ENCODE results near the gene MFSD2A.
A peak's percentile ranks its signal among the peaks of the same experiment; 100 is the strongest.

The MFSD2A gene

GRCh38 chr1:39955547-39956539 is 898 bp downstream of the MFSD2A start:
- peak overlapping the region; percentile 66 to 89 for H3K4me3 ChIP-seq (ENCODE audit: insufficient read depth in 1 of 2, low read depth in 1 of 2, low read length in 2 of 2)
- no peak overlapping the region for H3K18ac ChIP-seq (ENCODE audit: low read depth in 1 of 2, low read length in 2 of 2)
- peak overlapping the region; percentile 87 for H3K9ac ChIP-seq (ENCODE audit: low read length)
- H3K4me2 ChIP-seq (ENCODE audit: low read length, poor library complexity, severe bottlenecking), result peak overlapping the region; percentile 99
- peak overlapping the region; percentile 3 for H4K8ac ChIP-seq (ENCODE audit: low read length)
- H4K91ac ChIP-seq (ENCODE audit: low read length), result no peak overlapping the region
- no peaks in the 10 kb centered on the region for H3K9me3 ChIP-seq (ENCODE audit: control insufficient read depth, low read length)
- H3K27me3 ChIP-seq (ENCODE audit: control insufficient read depth in 1 of 2, insufficient read depth in 1 of 2, low read length in 2 of 2), result no peaks in the 10 kb centered on the region
- H2BK12ac ChIP-seq (ENCODE audit: low read length in 2 of 2), result no peak overlapping the region
- no peak overlapping the region for H3K4ac ChIP-seq (ENCODE audit: low read depth in 1 of 2, low read length in 2 of 2)
- peak overlapping the region; percentile 18 for H2AFZ ChIP-seq (ENCODE audit: low read depth, low read length)
- peaks cover 0 to 16% of the 10 kb centered on the region in 2 experiments for H3K36me3 ChIP-seq (ENCODE audit: control insufficient read depth in 1 of 2, insufficient read depth in 2 of 2, low read depth in 1 of 2, low read length in 2 of 2)
- no peak overlapping the region for H2AK5ac ChIP-seq (ENCODE audit: low read length, severe bottlenecking)
- DNase-seq, result peak; percentile 48
- peak overlapping the region in 1 of 2 experiments; percentile 1 for H3K23ac ChIP-seq (ENCODE audit: low read length in 2 of 2)
- 25% methylated on average over 34 of the region's 36 CpGs for WGBS
- H2BK120ac ChIP-seq (ENCODE audit: low read depth, low read length), result no peak overlapping the region
- no peak overlapping the region for H2BK15ac ChIP-seq (ENCODE audit: low read depth, poor library complexity, severe bottlenecking)
- H3K4me1 ChIP-seq (ENCODE audit: control insufficient read depth, insufficient read depth, low read depth, low read length), result peaks cover 16% of the 10 kb centered on the region
- peak overlapping the region in 1 of 2 experiments; percentile 39 for H3K14ac ChIP-seq (ENCODE audit: low read length in 2 of 2)
- no peak overlapping the region for H2BK5ac ChIP-seq (ENCODE audit: low read depth, low read length, poor library complexity, severe bottlenecking)
- H3K27ac ChIP-seq (ENCODE audit: low read length, poor library complexity, severe bottlenecking), result no peak overlapping the region
- peaks cover 12% of the 10 kb centered on the region for H3K79me1 ChIP-seq (replicated peaks; ENCODE audit: low read length, poor library complexity, severe bottlenecking)

GRCh38 chr1:39957299-39958015 is 2.5 kb downstream of the MFSD2A start:
- Histone ChIP-seq H2BK15ac (ENCODE audit: low read depth, poor library complexity, severe bottlenecking) (no peak overlapping the region), H3K4me3 (ENCODE audit: insufficient read depth in 1 of 2, low read depth in 1 of 2, low read length in 2 of 2) (no peak overlapping the region), H2BK5ac (ENCODE audit: low read depth, low read length, poor library complexity, severe bottlenecking) (no peak overlapping the region), H3K79me1 (replicated peaks; ENCODE audit: low read length, poor library complexity, severe bottlenecking) (peaks cover 12% of the 10 kb centered on the region), H3K36me3 (ENCODE audit: control insufficient read depth in 1 of 2, insufficient read depth in 2 of 2, low read depth in 1 of 2, low read length in 2 of 2) (peaks cover 7 to 21% of the 10 kb centered on the region in 2 experiments), H3K4me2 (ENCODE audit: low read length, poor library complexity, severe bottlenecking) (no peak overlapping the region), H3K27ac (ENCODE audit: low read length, poor library complexity, severe bottlenecking) (no peak overlapping the region), H2BK12ac (ENCODE audit: low read length in 2 of 2) (no peak overlapping the region), H3K9me3 (ENCODE audit: control insufficient read depth, low read length) (no peaks in the 10 kb centered on the region), H3K23ac (ENCODE audit: low read length in 2 of 2) (no peak overlapping the region), H3K18ac (ENCODE audit: low read depth in 1 of 2, low read length in 2 of 2) (no peak overlapping the region), H3K4ac (ENCODE audit: low read depth in 1 of 2, low read length in 2 of 2) (no peak overlapping the region), H3K4me1 (ENCODE audit: control insufficient read depth, insufficient read depth, low read depth, low read length) (peaks cover 16% of the 10 kb centered on the region), H3K9ac (ENCODE audit: low read length) (no peak overlapping the region), H4K8ac (ENCODE audit: low read length) (no peak overlapping the region), H3K14ac (ENCODE audit: low read length in 2 of 2) (no peak overlapping the region), H4K91ac (ENCODE audit: low read length) (no peak overlapping the region), H2AK5ac (ENCODE audit: low read length, severe bottlenecking) (no peak overlapping the region), H2BK120ac (ENCODE audit: low read depth, low read length) (no peak overlapping the region), H3K27me3 (ENCODE audit: control insufficient read depth in 1 of 2, insufficient read depth in 1 of 2, low read length in 2 of 2) (no peaks in the 10 kb centered on the region), H2AFZ (ENCODE audit: low read depth, low read length) (no peak overlapping the region)
- DNase-seq, result no peak
- WGBS, result 98% methylated on average over 3 of the region's 3 CpGs

- Histone ChIP-seq H2BK120ac (ENCODE audit: low read depth, low read length) (no peak overlapping the region), H3K18ac (ENCODE audit: low read depth in 1 of 2, low read length in 2 of 2) (no peak overlapping the region), H3K9ac (ENCODE audit: low read length) (no peak overlapping the region), H2BK12ac (ENCODE audit: low read length in 2 of 2) (no peak overlapping the region), H4K8ac (ENCODE audit: low read length) (no peak overlapping the region), H3K4ac (ENCODE audit: low read depth in 1 of 2, low read length in 2 of 2) (no peak overlapping the region), H3K14ac (ENCODE audit: low read length in 2 of 2) (no peak overlapping the region), H2BK15ac (ENCODE audit: low read depth, poor library complexity, severe bottlenecking) (peak overlapping the region; percentile 56), H3K36me3 (ENCODE audit: control insufficient read depth in 1 of 2, insufficient read depth in 2 of 2, low read depth in 1 of 2, low read length in 2 of 2) (peaks cover 7 to 23% of the 10 kb centered on the region in 2 experiments), H4K91ac (ENCODE audit: low read length) (no peak overlapping the region), H3K79me1 (replicated peaks; ENCODE audit: low read length, poor library complexity, severe bottlenecking) (peaks cover 12% of the 10 kb centered on the region), H3K4me2 (ENCODE audit: low read length, poor library complexity, severe bottlenecking) (no peak overlapping the region), H2BK5ac (ENCODE audit: low read depth, low read length, poor library complexity, severe bottlenecking) (no peak overlapping the region), H3K4me1 (ENCODE audit: control insufficient read depth, insufficient read depth, low read depth, low read length) (peaks cover 16% of the 10 kb centered on the region), H3K27ac (ENCODE audit: low read length, poor library complexity, severe bottlenecking) (no peak overlapping the region), H3K4me3 (ENCODE audit: insufficient read depth in 1 of 2, low read depth in 1 of 2, low read length in 2 of 2) (no peak overlapping the region), H3K27me3 (ENCODE audit: control insufficient read depth in 1 of 2, insufficient read depth in 1 of 2, low read length in 2 of 2) (no peaks in the 10 kb centered on the region), H3K9me3 (ENCODE audit: control insufficient read depth, low read length) (no peaks in the 10 kb centered on the region), H3K23ac (ENCODE audit: low read length in 2 of 2) (no peak overlapping the region), H2AFZ (ENCODE audit: low read depth, low read length) (no peak overlapping the region), H2AK5ac (ENCODE audit: low read length, severe bottlenecking) (no peak overlapping the region)
- no peak for DNase-seq
- 86% methylated on average over 6 of the region's 7 CpGs for WGBS
Measured at GRCh38 chr1:39958403-39959200, 3.7 kb downstream of the MFSD2A start.
